Measurements from ENCODE around the gene LYRM1. TPM values are rescaled to one million over a fixed set of nuclear protein-coding genes. Genes with fewer than 3 reads are reported as not detected.

The LYRM1 gene
- total and polyA plus RNA-seq, 10 of the 15 experiments (the other 5 are each of a cell fraction or from before 2014, with no cell fraction given): 18.4 to 54.4 (median 38.0) TPM

DNA sequence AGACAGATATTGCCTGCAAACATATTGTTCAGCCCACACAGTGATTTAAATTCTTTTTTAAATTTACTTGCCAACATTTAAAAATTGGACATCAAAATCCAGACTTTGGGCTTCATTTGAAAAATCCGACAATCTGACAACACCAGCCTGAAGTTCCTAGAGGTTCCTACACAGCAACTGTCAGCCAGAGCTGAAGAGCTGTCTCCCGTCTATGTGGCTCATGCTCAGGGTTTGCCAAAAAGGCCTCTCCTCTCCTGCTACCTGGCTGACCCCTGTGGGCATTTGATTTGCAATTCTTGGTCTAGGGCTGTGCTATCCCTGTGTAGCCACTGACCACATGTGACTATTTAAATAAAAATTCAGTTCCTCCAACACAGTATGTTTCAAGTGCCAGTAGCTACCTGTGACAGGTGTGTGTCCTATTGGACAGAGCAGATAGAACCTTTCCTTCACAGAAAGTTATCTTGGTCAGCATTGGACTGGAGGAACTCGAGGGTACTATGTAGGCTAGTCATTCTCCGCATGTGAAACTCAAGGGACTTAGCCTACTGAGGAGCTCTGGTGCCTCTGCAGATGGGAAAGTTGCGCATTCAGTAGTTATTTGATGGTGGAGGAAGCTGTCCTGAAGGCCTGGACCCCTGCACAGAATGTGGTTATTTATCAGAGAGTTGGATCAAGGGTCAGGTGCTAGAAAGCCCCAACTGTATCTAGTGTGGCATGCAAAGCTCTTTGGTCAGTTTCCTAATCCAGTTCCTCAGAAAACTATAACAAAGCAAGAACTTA, 2.7 kb downstream of the LYRM1 start:
- CTCF ChIA-PET: interaction anchor here (0.9 to 3.7 kb wide), 7 partner anchors 8 to 55 kb away, joined by 3 to 18 read pairs (median 5); no protein-coding TSS in a partner anchor
- RAD21 ChIA-PET (ENCODE audit: unreplicated experiment): interaction anchor here (0.6 to 2.8 kb wide), 8 partner anchors 24 to 1972 kb away, joined by 3 to 12 read pairs (median 6); no protein-coding TSS in a partner anchor
- SMC1A ChIA-PET (ENCODE audit: uncharacterized antibody, unreplicated experiment): interaction anchor here (0.6 to 4.6 kb wide), 12 partner anchors 8 to 1432 kb away, joined by 3 to 34 read pairs (median 6); no protein-coding TSS in a partner anchor
- peak overlapping the region; percentile 31; the same call in 1 of the 2 replicates for H3K4me3 ChIP-seq
- 78% methylated on average over 5 of the region's 5 CpGs for WGBS (ENCODE audit: insufficient coverage, insufficient replicate concordance, low lambda C conversion rate, missing lambda C conversion rate)
- no peak for TF ChIP-seq ATF7 (IDR thresholded peaks at IDR 0.05; ENCODE audit: low read depth)
- no peak for TF ChIP-seq TAF1 (IDR thresholded peaks at IDR 0.05; ENCODE audit: borderline replicate concordance, low read depth, low read length)
- TF ChIP-seq PML (IDR thresholded peaks at IDR 0.05; ENCODE audit: low read length): no peak
- no peak for TF ChIP-seq SPI1 (IDR thresholded peaks at IDR 0.05; ENCODE audit: borderline replicate concordance, insufficient read depth, low read depth, low read length)
- TF ChIP-seq HDAC6 (IDR thresholded peaks at IDR 0.05; ENCODE audit: unreplicated experiment): no peak
- TF ChIP-seq MEF2A (IDR thresholded peaks at IDR 0.05; ENCODE audit: insufficient read depth, low read depth, low read length): no peak
- TF ChIP-seq, protein P1, sequence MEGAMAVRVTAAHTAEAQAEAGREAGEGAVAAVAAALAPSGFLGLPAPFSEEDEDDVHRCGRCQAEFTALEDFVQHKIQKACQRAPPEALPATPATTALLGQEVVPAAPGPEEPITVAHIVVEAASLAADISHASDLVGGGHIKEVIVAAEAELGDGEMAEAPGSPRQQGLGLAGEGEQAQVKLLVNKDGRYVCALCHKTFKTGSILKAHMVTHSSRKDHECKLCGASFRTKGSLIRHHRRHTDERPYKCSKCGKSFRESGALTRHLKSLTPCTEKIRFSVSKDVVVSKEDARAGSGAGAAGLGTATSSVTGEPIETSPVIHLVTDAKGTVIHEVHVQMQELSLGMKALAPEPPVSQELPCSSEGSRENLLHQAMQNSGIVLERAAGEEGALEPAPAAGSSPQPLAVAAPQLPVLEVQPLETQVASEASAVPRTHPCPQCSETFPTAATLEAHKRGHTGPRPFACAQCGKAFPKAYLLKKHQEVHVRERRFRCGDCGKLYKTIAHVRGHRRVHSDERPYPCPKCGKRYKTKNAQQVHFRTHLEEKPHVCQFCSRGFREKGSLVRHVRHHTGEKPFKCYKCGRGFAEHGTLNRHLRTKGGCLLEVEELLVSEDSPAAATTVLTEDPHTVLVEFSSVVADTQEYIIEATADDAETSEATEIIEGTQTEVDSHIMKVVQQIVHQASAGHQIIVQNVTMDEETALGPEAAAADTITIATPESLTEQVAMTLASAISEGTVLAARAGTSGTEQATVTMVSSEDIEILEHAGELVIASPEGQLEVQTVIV (IDR thresholded peaks at IDR 0.05; ENCODE audit: borderline replicate concordance, partially characterized antibody): no peak
- TF ChIP-seq FOXM1 (IDR thresholded peaks at IDR 0.05; ENCODE audit: low read depth, low read length): no peak
- no peak for TF ChIP-seq CHD4 (IDR thresholded peaks at IDR 0.05)
- TF ChIP-seq, protein P2, sequence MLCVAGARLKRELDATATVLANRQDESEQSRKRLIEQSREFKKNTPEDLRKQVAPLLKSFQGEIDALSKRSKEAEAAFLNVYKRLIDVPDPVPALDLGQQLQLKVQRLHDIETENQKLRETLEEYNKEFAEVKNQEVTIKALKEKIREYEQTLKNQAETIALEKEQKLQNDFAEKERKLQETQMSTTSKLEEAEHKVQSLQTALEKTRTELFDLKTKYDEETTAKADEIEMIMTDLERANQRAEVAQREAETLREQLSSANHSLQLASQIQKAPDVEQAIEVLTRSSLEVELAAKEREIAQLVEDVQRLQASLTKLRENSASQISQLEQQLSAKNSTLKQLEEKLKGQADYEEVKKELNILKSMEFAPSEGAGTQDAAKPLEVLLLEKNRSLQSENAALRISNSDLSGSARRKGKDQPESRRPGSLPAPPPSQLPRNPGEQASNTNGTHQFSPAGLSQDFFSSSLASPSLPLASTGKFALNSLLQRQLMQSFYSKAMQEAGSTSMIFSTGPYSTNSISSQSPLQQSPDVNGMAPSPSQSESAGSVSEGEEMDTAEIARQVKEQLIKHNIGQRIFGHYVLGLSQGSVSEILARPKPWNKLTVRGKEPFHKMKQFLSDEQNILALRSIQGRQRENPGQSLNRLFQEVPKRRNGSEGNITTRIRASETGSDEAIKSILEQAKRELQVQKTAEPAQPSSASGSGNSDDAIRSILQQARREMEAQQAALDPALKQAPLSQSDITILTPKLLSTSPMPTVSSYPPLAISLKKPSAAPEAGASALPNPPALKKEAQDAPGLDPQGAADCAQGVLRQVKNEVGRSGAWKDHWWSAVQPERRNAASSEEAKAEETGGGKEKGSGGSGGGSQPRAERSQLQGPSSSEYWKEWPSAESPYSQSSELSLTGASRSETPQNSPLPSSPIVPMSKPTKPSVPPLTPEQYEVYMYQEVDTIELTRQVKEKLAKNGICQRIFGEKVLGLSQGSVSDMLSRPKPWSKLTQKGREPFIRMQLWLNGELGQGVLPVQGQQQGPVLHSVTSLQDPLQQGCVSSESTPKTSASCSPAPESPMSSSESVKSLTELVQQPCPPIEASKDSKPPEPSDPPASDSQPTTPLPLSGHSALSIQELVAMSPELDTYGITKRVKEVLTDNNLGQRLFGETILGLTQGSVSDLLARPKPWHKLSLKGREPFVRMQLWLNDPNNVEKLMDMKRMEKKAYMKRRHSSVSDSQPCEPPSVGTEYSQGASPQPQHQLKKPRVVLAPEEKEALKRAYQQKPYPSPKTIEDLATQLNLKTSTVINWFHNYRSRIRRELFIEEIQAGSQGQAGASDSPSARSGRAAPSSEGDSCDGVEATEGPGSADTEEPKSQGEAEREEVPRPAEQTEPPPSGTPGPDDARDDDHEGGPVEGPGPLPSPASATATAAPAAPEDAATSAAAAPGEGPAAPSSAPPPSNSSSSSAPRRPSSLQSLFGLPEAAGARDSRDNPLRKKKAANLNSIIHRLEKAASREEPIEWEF (IDR thresholded peaks at IDR 0.05; ENCODE audit: insufficient replicate concordance, low read depth, low read length): no peak
- TF ChIP-seq NFXL1 (IDR thresholded peaks at IDR 0.05; ENCODE audit: borderline replicate concordance): no peak
- no peak for TF ChIP-seq SUZ12 (IDR thresholded peaks at IDR 0.05; ENCODE audit: unreplicated experiment)
- TF ChIP-seq POU2F2 (IDR thresholded peaks at IDR 0.05; ENCODE audit: borderline replicate concordance, low read depth, low read length): no peak
- TF ChIP-seq BCL11A (IDR thresholded peaks at IDR 0.05; ENCODE audit: low read depth, low read length): no peak
- H3K9me3 ChIP-seq (replicated peaks; ENCODE audit: control insufficient read depth, insufficient read depth, low read length): no peaks in the 10 kb centered on the region
- no peaks in the 10 kb centered on the region for H4K20me1 ChIP-seq (ENCODE audit: control insufficient read depth, insufficient read depth)
- H3K4me1 ChIP-seq (ENCODE audit: control insufficient read depth, insufficient read depth, low read length): peaks cover 22% of the 10 kb centered on the region
- DNase-seq (ENCODE audit: low read depth, low spot score): no peak
- H3K9ac ChIP-seq (ENCODE audit: control insufficient read depth, insufficient read depth, low read length): no peak overlapping the region
- no TSS peak for BruUV-seq (replicated peaks)
- intact Hi-C loops (cut with micrococcal nuclease; ENCODE audit: unreplicated experiment) (no loop called here), in situ Hi-C loops (cut with MboI) (no loop called here)
- no peak for ATAC-seq
- H3K36me3 ChIP-seq (ENCODE audit: control insufficient read depth in 2 of 2, insufficient read depth in 2 of 2, low read length in 1 of 2): no peaks in the 10 kb centered on the region; a peak in 1 of 4 replicates
- H2AFZ ChIP-seq (ENCODE audit: control insufficient read depth, low read depth, low read length): no peak overlapping the region
- H3K4me2 ChIP-seq (ENCODE audit: control insufficient read depth, insufficient read depth): peak overlapping the region; percentile 82
- peaks cover 25% of the 10 kb centered on the region for H3K79me2 ChIP-seq (ENCODE audit: control insufficient read depth, insufficient read depth, low read length)
- POLR2A ChIA-PET: interaction anchor here (0.5 to 2.3 kb wide), 6 partner anchors 13 to 83 kb away, joined by 3 to 12 read pairs (median 3); no protein-coding TSS in a partner anchor
- FAIRE-seq: no peak
- no peak overlapping the region for H3K27ac ChIP-seq (ENCODE audit: control insufficient read depth, insufficient read depth)
- no peaks in the 10 kb centered on the region for H3K27me3 ChIP-seq (replicated peaks in 1 of 2; ENCODE audit: control insufficient read depth in 2 of 2, insufficient read depth in 2 of 2, low read length in 1 of 2)

Measured in GM12878 (cell line).